Trophoblast cell (in vitro differentiated cells and primary cell): ENCODE data around the gene COL16A1.
"Not testable (repeated sequence)": the region's sequence is repeated elsewhere in the genome, so short reads cannot be mapped to it uniquely, and the experiment has no call there.

Source experiments
- DNase-seq, 2 donors: peaks; one replicate each; pipeline ENCODE4 v3.0.0-alpha.2; 2016
- H2AFZ ChIP-seq: 2 replicates; pipeline ENCODE4 v1.6.1; 2013; ENCODE audit warnings: low read length, moderate library complexity, mild to moderate bottlenecking; ENCODE audit not compliant: insufficient read depth, poor library complexity
- H2AK5ac ChIP-seq: 2 replicates; pipeline ENCODE4 v1.6.1; 2013; ENCODE audit warnings: mild to moderate bottlenecking, low read length
- H2BK120ac ChIP-seq: 2 replicates; pipeline ENCODE4 v1.6.1; 2013; ENCODE audit warnings: low read length, mild to moderate bottlenecking, moderate library complexity; ENCODE audit not compliant: insufficient read depth, poor library complexity
- H2BK12ac ChIP-seq: 2 replicates; pipeline ENCODE4 v1.6.1; 2013; ENCODE audit warnings: mild to moderate bottlenecking, low read length, moderate library complexity
- H2BK5ac ChIP-seq: 2 replicates; pipeline ENCODE4 v1.6.1; 2013; ENCODE audit warnings: low read length, low read depth, moderate library complexity, mild to moderate bottlenecking; ENCODE audit not compliant: poor library complexity
- H3K14ac ChIP-seq: 2 replicates; pipeline ENCODE4 v1.6.1; 2013; ENCODE audit warnings: mild to moderate bottlenecking, low read length
- H3K18ac ChIP-seq: 2 replicates; pipeline ENCODE4 v1.6.1; 2013; ENCODE audit warnings: mild to moderate bottlenecking, low read length
- H3K23ac ChIP-seq: 2 replicates; pipeline ENCODE4 v1.6.1; 2013; ENCODE audit warnings: low read length
- H3K27ac ChIP-seq: 2 replicates; pipeline ENCODE4 v1.5.1; 2013; ENCODE audit warnings: low read depth, mild to moderate bottlenecking, inconsistent platforms, low read length, moderate library complexity
- H3K27me3 ChIP-seq: 2 replicates; pipeline ENCODE4 v1.6.1; 2013; ENCODE audit warnings: inconsistent platforms, mild to moderate bottlenecking, low read length, moderate library complexity; ENCODE audit not compliant: insufficient read depth
- H3K36me3 ChIP-seq, 2 experiments: 1 replicate in 1 of 2; 2 replicates in 1 of 2; pipeline ENCODE4 v1.6.1; 2013; ENCODE audit warnings: low read length in 2 of 2, mild to moderate bottlenecking in 2 of 2, moderate library complexity in 1 of 2; ENCODE audit not compliant: insufficient read depth in 2 of 2, control insufficient read depth in 1 of 2
- H3K4ac ChIP-seq: 2 replicates; pipeline ENCODE4 v1.6.1; 2013; ENCODE audit warnings: low read depth, mild to moderate bottlenecking, low read length, moderate library complexity
- H3K4me1 ChIP-seq, 2 experiments: 1 replicate in 1 of 2; 2 replicates in 1 of 2; pipeline ENCODE4 v1.6.1; 2013; ENCODE audit warnings: low read length in 2 of 2, mild to moderate bottlenecking in 2 of 2, moderate library complexity in 1 of 2; ENCODE audit not compliant: insufficient read depth in 2 of 2, control insufficient read depth in 1 of 2
- H3K4me2 ChIP-seq: 2 replicates; pipeline ENCODE4 v1.6.1; 2013; ENCODE audit warnings: inconsistent platforms, mild to moderate bottlenecking, low read length, moderate library complexity
- H3K4me3 ChIP-seq: 2 replicates; pipeline ENCODE4 v1.5.1; 2013; ENCODE audit warnings: mild to moderate bottlenecking, low read depth, low read length, inconsistent platforms
- H3K79me1 ChIP-seq: one replicate; pipeline ENCODE4 v1.6.1; 2013; ENCODE audit warnings: low read length
- H3K79me2 ChIP-seq: 2 replicates; pipeline ENCODE4 v1.6.1; 2013; ENCODE audit warnings: low read length, mild to moderate bottlenecking; ENCODE audit not compliant: control insufficient read depth, insufficient read depth, poor library complexity
- H3K9ac ChIP-seq: 2 replicates; pipeline ENCODE4 v1.6.1; 2013; ENCODE audit warnings: mild to moderate bottlenecking, low read length
- H3K9me3 ChIP-seq: 2 replicates; pipeline ENCODE4 v1.6.1; 2013; ENCODE audit warnings: low read depth, mild to moderate bottlenecking, control low read depth, inconsistent platforms, low read length; ENCODE audit not compliant: insufficient read depth
- H4K12ac ChIP-seq: 2 replicates; pipeline ENCODE4 v1.6.1; 2013; ENCODE audit warnings: low read depth, mild to moderate bottlenecking, low read length, moderate library complexity
- H4K8ac ChIP-seq: 2 replicates; pipeline ENCODE4 v1.6.1; 2013; ENCODE audit warnings: low read depth, mild to moderate bottlenecking, low read length, moderate library complexity
- H4K91ac ChIP-seq: one replicate; pipeline ENCODE4 v1.6.1; 2013; ENCODE audit warnings: low read depth, mild to moderate bottlenecking, low read length, moderate library complexity
- WGBS: extraction: QIAGEN DNeasy Blood & Tissue Kit; methylation state at CpG from one replicate; pipeline ENCODE4 v1.1.7; 2013; ENCODE audit warnings: missing lambda C conversion rate; ENCODE audit not compliant: insufficient read length, insufficient coverage; ENCODE audit errors: extremely low coverage; 5-methylcytosine and 5-hydroxymethylcytosine counted together

The COL16A1 gene

GRCh38 chr1:31707711-31708110 lies 3.9 kb upstream of the COL16A1 start:
- H3K9ac ChIP-seq = no peak overlapping the region
- H2AK5ac ChIP-seq = no peak overlapping the region
- H3K4ac ChIP-seq = no peak overlapping the region
- H4K12ac ChIP-seq = no peak overlapping the region
- no peak overlapping the region for H2AFZ ChIP-seq
- H3K18ac ChIP-seq = no peak overlapping the region
- no peak overlapping the region for H3K23ac ChIP-seq
- peak overlapping the region; percentile 5 for H3K14ac ChIP-seq
- H2BK5ac ChIP-seq = no peak overlapping the region
- no peak overlapping the region for H2BK120ac ChIP-seq
- H3K36me3 ChIP-seq = no peaks in the 10 kb centered on the region
- peaks cover 7% of the 10 kb centered on the region for H3K79me2 ChIP-seq
- peaks cover 31 to 44% of the 10 kb centered on the region in 2 experiments for H3K4me1 ChIP-seq
- H3K79me1 ChIP-seq = peaks cover 26% of the 10 kb centered on the region
- H4K8ac ChIP-seq = no peak overlapping the region
- H3K9me3 ChIP-seq = no peaks in the 10 kb centered on the region
- H2BK12ac ChIP-seq = peak overlapping the region; percentile 78
- WGBS = no CpG with 5 or more reads among the region's 5 CpGs
- H3K4me3 ChIP-seq = no peak overlapping the region
- H4K91ac ChIP-seq = no peak overlapping the region
- H3K27ac ChIP-seq = no peak overlapping the region
- peak in 1 of 2 donors; percentile 46 for DNase-seq
- no peak overlapping the region for H3K4me2 ChIP-seq
- H3K27me3 ChIP-seq = no peaks in the 10 kb centered on the region

- not testable (repeated sequence) for H3K9me3 ChIP-seq, H3K36me3 ChIP-seq, H2AFZ ChIP-seq, H3K14ac ChIP-seq, H3K4ac ChIP-seq, H3K23ac ChIP-seq, H3K4me3 ChIP-seq, H3K9ac ChIP-seq, H2BK120ac ChIP-seq, H3K27me3 ChIP-seq, H2BK5ac ChIP-seq, H4K8ac ChIP-seq, H3K18ac ChIP-seq, DNase-seq, H3K79me2 ChIP-seq, H3K4me2 ChIP-seq, H2AK5ac ChIP-seq, H4K12ac ChIP-seq, H3K27ac ChIP-seq
- H2BK12ac ChIP-seq = peak overlapping the region; percentile 11
- H3K4me1 ChIP-seq = peaks cover 30 to 43% of the 10 kb centered on the region in 2 experiments
- peaks cover 29% of the 10 kb centered on the region for H3K79me1 ChIP-seq
- WGBS = no CpG with 5 or more reads among the region's 4 CpGs
- peak overlapping the region; percentile 21 for H4K91ac ChIP-seq
Observed at GRCh38 chr1:31707059-31707600, 3.3 kb upstream of the COL16A1 start.

DNA sequence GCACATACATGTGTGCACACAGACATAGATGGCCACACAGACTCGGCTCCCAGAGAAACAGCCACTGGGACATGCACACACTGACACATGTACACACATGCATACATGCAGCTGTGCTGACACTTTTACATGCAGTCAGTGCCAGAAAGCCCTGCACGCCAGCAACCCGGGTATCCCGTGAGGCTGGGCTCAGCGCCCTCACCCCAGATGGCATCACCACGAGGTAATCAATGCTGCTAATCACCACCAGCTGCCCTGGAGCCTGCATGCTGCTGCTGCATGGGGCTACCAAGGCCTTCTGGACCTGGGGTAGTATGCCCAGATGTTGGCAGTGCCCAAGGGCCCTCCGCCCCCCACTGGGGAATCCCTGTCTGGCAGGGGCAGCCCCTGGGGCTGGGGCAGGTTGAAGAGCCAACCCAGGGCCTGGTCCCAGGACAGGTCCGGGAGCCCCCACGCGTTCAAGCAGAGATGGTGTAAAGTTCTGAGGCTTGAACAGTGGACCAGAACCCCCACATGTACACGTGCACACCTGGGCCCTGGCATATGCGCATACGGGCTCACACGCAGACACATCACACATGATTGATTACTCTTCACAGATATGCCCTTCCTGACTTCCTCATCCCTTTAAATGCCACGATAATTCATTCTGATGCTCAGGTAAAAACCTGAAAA lies 2.7 kb upstream of the COL16A1 start:
- Histone ChIP-seq H3K9me3 (no peaks in the 10 kb centered on the region), H2AK5ac (no peak overlapping the region), H2BK120ac (no peak overlapping the region), H3K4ac (no peak overlapping the region), H3K79me2 (peaks cover 7% of the 10 kb centered on the region), H3K79me1 (peaks cover 35% of the 10 kb centered on the region), H3K23ac (no peak overlapping the region), H4K8ac (no peak overlapping the region), H4K12ac (no peak overlapping the region), H3K4me2 (no peak overlapping the region), H2BK12ac (no peak overlapping the region), H3K36me3 (peaks cover 0 to 5% of the 10 kb centered on the region in 2 experiments), H4K91ac (peak overlapping the region; percentile 57), H2AFZ (no peak overlapping the region), H3K9ac (no peak overlapping the region), H3K27ac (no peak overlapping the region), H3K18ac (no peak overlapping the region), H3K4me3 (peak overlapping the region; percentile 5), H3K14ac (no peak overlapping the region), H3K4me1 (peaks cover 34 to 46% of the 10 kb centered on the region in 2 experiments), H2BK5ac (no peak overlapping the region), H3K27me3 (no peaks in the 10 kb centered on the region)
- no CpG with 5 or more reads among the region's 15 CpGs for WGBS
- DNase-seq = no peak

GRCh38 chr1:31705080-31705866 lies 1.5 kb upstream of the COL16A1 start:
- Histone ChIP-seq H2BK12ac (peak overlapping the region; percentile 34), H3K27ac (peak overlapping the region; percentile 65), H2BK5ac (peak overlapping the region; percentile 78)

More at GRCh38 chr1:31705080-31705866, 1.5 kb upstream of the COL16A1 start:
- Histone ChIP-seq H3K4me2 (peak overlapping the region; percentile 29), H3K4ac (no peak overlapping the region), H3K79me1 (peaks cover 45% of the 10 kb centered on the region), H2BK120ac (peak overlapping the region; percentile 72), H3K9ac (no peak overlapping the region), H2AFZ (peak overlapping the region; percentile 50), H4K12ac (peak overlapping the region; percentile 23), H3K18ac (peak overlapping the region; percentile 70), H4K91ac (peak overlapping the region; percentile 88), H3K14ac (peak overlapping the region; percentile 72), H2AK5ac (peak overlapping the region; percentile 60), H3K9me3 (no peaks in the 10 kb centered on the region), H3K27me3 (no peaks in the 10 kb centered on the region), H3K4me3 (no peak overlapping the region), H3K23ac (no peak overlapping the region), H3K4me1 (peaks cover 46 to 58% of the 10 kb centered on the region in 2 experiments), H4K8ac (peak overlapping the region; percentile 72), H3K36me3 (peaks cover 3 to 5% of the 10 kb centered on the region in 2 experiments), H3K79me2 (peaks cover 10% of the 10 kb centered on the region)
- WGBS = no CpG with 5 or more reads among the region's 23 CpGs
- peak; percentile 54 to 84 for DNase-seq
